GM12801 (cell line): Measurements from ENCODE around the gene CCDC120.

Experiments used
- TF ChIP-seq, protein P1 (sequence below): IDR thresholded peaks from one replicate; pipeline ENCODE4 v1.5.1; 2011; ENCODE audit warnings: control low read depth; ENCODE audit not compliant: insufficient read length; ENCODE audit errors: extremely low read depth

The CCDC120 gene

GRCh38 chrX:49071877-49072711 lies 13.3 kb downstream of the CCDC120 start:
- TF ChIP-seq, protein P1, sequence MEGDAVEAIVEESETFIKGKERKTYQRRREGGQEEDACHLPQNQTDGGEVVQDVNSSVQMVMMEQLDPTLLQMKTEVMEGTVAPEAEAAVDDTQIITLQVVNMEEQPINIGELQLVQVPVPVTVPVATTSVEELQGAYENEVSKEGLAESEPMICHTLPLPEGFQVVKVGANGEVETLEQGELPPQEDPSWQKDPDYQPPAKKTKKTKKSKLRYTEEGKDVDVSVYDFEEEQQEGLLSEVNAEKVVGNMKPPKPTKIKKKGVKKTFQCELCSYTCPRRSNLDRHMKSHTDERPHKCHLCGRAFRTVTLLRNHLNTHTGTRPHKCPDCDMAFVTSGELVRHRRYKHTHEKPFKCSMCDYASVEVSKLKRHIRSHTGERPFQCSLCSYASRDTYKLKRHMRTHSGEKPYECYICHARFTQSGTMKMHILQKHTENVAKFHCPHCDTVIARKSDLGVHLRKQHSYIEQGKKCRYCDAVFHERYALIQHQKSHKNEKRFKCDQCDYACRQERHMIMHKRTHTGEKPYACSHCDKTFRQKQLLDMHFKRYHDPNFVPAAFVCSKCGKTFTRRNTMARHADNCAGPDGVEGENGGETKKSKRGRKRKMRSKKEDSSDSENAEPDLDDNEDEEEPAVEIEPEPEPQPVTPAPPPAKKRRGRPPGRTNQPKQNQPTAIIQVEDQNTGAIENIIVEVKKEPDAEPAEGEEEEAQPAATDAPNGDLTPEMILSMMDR = no peak

DNA sequence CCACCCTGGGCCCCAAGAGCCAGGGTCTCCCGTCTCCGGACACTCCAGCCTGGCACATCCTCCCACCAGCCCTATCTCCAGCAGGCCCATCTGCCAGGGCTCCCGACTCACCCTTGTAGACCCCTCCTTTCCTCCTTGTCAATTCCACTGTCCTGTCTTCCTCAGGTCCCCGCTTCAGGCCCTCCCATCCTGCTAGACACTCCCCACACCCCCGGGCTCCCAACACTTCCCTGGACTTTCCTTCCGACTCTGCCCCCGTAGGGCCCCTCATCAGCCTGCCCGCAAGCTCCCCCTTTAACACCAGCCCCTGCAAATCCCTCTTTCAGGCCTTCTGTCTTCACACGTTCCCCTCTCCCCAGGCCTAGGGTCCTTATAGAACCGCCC lies 13.9 kb downstream of the CCDC120 start:
- TF ChIP-seq, protein P1 = no peak

- TF ChIP-seq, protein P1 = no peak
Measured at GRCh38 chrX:49073601-49074575, 15.1 kb downstream of the CCDC120 start, which contains the start of gene PRAF2. Gene PRAF2 (minus strand): TSS chrX:49074002. CDS start chrX:49073987, 15 bp downstream.

GRCh38 chrX:49075347-49075746 lies 16.5 kb downstream of the CCDC120 start:
- TF ChIP-seq, protein P1 = no peak

- TF ChIP-seq, protein P1 = no peak
Measured at GRCh38 chrX:49077941-49078340, 19.1 kb downstream of the CCDC120 start.

- TF ChIP-seq, protein P1 = no peak
Measured at GRCh38 chrX:49079489-49080428, 21.0 kb downstream of the CCDC120 start, which contains the start of gene WDR45. Gene WDR45 (minus strand): TSS chrX:49079887. CDS start chrX:49078095, 1,792 bp downstream.
